Activated CD8-positive, alpha-beta memory T cell treated with anti-CD3 and anti-CD28 coated beads, Interleukin-2, amount 10 ng/mL, durations not matched to agents 7 days and 5 days (primary cell): ENCODE measurements around the gene RBMS2. TPM values are rescaled to one million over a fixed set of nuclear protein-coding genes. Genes with fewer than 3 reads are reported as not detected.

Experiments
- ATAC-seq: fragments of 150-1000 bp; cut with Tn5 transposase; one replicate; pipeline ENCODE4 v1.10.0; 2021; ENCODE audit warnings: moderate library complexity
- CTCF ChIA-PET: fragments of 350-600 bp; sonication (Branson Sonifier 250); formaldehyde crosslinking; loops from one replicate; lab custom pipeline; 2021; ENCODE audit warnings: antibody characterized with exemption; lab: Charles Lee
- DNase-seq: peaks from one replicate; pipeline ENCODE4 v3.0.0-alpha.2; 2020
- H3K27ac Mint-ChIP-seq: one replicate; pipeline ENCODE4 v1.8.0; 2021; ENCODE audit warnings: mild to moderate bottlenecking, mixed read lengths
- H3K27me3 Mint-ChIP-seq: one replicate; pipeline ENCODE4 v1.8.0; 2021; ENCODE audit warnings: mixed read lengths
- H3K36me3 Mint-ChIP-seq: one replicate; pipeline ENCODE4 v1.8.0; 2021; ENCODE audit warnings: mild to moderate bottlenecking, mixed read lengths
- H3K4me1 Mint-ChIP-seq: one replicate; pipeline ENCODE4 v1.8.0; 2021; ENCODE audit warnings: mixed read lengths
- H3K4me3 Mint-ChIP-seq: one replicate; pipeline ENCODE4 v1.8.0; 2021; ENCODE audit warnings: mild to moderate bottlenecking, moderate library complexity, mixed read lengths
- H3K9me3 Mint-ChIP-seq: one replicate; pipeline ENCODE4 v1.8.0; 2022; ENCODE audit warnings: low read depth, mixed read lengths
- total RNA-seq, 2 experiments: library from RNA; stranded (reverse); gene quantifications; one replicate each; pipeline ENCODE4 v1.2.3, GENCODE V29; 2021

Gene RBMS2
- total RNA-seq, 2 experiments from 2014 or later: 9.3 to 10.0 TPM

DNA sequence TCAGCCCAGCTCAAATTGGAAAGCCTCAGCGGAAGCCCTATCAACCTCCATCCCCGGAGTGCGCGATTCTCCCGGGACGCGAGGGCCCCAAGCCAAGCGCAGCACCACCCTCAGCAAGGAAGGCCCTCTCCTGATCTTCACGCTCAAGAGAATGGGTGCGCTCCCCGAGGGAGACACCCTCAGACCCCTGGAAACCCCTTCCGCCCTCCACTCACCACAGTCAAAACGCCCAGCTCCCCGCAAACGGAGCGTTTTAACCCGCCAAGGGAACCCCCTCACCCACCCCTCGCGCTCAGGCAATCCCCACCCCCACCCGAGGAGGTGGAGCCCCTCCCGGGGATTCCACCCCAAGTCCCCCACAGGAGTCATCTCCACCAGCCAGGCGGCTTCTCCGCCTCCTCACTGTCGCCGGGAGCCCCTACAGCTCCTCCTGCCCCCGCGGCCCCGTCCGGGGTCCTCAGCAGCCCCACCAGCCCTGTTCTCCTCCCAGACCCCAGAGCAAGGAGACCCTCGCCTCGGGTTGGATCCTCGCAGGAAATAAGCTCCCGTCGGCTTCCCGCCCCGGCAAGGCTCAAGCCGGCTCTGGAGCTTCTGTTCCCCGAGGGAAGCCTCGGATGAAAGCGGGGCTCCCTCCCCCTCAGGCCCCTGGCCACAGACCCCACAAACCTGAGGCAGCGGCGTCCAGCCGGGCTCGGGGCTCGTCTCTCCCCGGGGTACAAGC lies 108.0 kb downstream of the RBMS2 start:
- ATAC-seq (peak; percentile 14), DNase-seq (peak; percentile 67)
- CTCF ChIA-PET: interaction anchor here (0.6 to 3.6 kb wide), 12 partner anchors 7 to 501 kb away, joined by 3 to 21 read pairs (median 5); partner anchors contain the start of genes ATP5F1B, ESYT1 and NACA
- Mint-ChIP-seq H3K4me3 (peak overlapping the region; percentile 92), H3K27me3 (no peaks in the 10 kb centered on the region), H3K36me3 (peaks cover 25% of the 10 kb centered on the region), H3K27ac (peak overlapping the region; percentile 93), H3K4me1 (peaks cover 71% of the 10 kb centered on the region), H3K9me3 (no peaks in the 10 kb centered on the region)

DNA sequence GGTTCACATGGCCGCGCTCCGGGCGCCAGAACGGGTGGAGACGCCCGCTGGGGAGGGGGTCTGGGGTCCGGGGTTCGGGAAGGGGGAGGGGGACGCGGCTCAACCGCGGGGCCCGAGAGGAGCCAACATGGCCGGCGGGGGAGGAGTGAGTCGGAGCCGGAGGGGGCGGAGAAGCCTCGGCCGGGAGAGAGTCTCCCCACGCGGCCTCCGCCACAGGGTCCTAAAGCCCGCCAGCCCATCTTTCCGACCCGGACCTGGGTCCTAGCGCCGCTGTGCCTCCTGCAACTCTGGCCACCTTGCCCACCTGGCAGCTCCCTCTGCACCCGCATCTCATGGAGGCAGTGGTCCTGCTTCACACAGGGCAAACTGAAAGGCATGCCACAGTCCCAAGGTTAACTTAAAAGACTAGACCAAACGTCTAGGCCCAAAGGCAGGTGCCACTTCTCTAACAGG lies 108.6 kb downstream of the RBMS2 start, which contains the start of gene BAZ2A:
TSS of gene BAZ2A (minus strand) at position 147 of the 453 bp plus-strand sequence. CDS start 12,796 bp downstream, outside the sequence.
- peaks cover 70% of the 10 kb centered on the region for H3K4me1 Mint-ChIP-seq
- H3K36me3 Mint-ChIP-seq: peaks cover 25% of the 10 kb centered on the region
- peak; percentile 94 for DNase-seq
- no peaks in the 10 kb centered on the region for H3K9me3 Mint-ChIP-seq
- no peaks in the 10 kb centered on the region for H3K27me3 Mint-ChIP-seq
- H3K27ac Mint-ChIP-seq: peak within 1 kb of the TSS; percentile 93
- peak; percentile 77 for ATAC-seq
- CTCF ChIA-PET: interaction anchor here (0.6 to 2.3 kb wide), 4 partner anchors 15 to 97 kb away, joined by 3 to 8 read pairs (median 5); partner anchors contain the start of gene ATP5F1B
- peak within 1 kb of the TSS; percentile 92 for H3K4me3 Mint-ChIP-seq

DNA sequence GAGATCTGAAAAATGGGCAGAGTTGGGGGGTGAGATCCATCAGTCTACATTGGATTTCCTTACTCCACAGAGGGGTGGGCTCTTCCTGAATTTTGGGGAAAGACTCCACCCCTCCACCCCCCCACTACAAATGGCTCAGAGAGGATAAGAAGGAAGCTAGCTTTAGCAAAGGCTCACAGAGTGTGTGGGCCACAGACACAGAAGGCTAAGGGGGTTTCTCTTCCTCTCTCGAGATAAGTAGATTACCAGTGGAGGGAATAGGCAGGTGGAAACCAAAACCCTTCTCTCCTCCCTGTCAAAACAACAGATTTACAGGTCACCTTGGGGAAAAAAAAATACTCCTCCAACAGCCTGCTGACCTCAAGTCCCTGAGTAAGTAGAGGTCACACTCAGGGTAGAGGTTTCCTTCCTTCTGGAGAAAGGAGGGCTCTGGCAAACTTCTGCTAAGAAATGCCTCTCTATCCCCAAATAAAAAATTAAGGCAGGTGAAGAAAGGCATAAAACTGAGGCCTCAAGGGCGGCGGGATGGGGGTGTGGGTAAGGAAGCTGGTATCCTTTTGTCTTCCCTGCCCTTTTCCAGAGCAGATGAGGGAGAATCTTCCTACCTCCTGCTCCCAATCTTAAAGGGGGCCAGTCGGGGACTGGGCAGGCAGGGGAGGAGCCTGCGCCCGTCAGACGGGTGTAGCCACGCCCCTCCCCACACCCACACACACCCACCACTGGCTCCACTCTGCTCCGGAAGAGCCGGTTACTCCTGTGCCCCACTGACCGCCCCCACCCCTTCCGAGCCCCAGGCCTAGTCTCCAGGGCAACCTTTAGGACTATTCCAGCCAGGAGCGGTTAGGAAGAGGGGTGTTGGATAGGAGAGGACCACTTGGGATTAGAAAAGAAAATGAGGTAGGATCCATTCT lies 110.4 kb downstream of the RBMS2 start:
- no peaks in the 10 kb centered on the region for H3K9me3 Mint-ChIP-seq
- H3K4me3 Mint-ChIP-seq: peak overlapping the region; percentile 55
- CTCF ChIA-PET: interaction anchor here (1.1 kb wide), 1 partner anchor 118 kb away, joined by 3 read pairs; no protein-coding TSS in a partner anchor
- peak; percentile 22 for ATAC-seq
- H3K4me1 Mint-ChIP-seq: peaks cover 63% of the 10 kb centered on the region
- peaks cover 12% of the 10 kb centered on the region for H3K36me3 Mint-ChIP-seq
- no peaks in the 10 kb centered on the region for H3K27me3 Mint-ChIP-seq
- peak overlapping the region; percentile 81 for H3K27ac Mint-ChIP-seq
- DNase-seq: peak; percentile 81

DNA sequence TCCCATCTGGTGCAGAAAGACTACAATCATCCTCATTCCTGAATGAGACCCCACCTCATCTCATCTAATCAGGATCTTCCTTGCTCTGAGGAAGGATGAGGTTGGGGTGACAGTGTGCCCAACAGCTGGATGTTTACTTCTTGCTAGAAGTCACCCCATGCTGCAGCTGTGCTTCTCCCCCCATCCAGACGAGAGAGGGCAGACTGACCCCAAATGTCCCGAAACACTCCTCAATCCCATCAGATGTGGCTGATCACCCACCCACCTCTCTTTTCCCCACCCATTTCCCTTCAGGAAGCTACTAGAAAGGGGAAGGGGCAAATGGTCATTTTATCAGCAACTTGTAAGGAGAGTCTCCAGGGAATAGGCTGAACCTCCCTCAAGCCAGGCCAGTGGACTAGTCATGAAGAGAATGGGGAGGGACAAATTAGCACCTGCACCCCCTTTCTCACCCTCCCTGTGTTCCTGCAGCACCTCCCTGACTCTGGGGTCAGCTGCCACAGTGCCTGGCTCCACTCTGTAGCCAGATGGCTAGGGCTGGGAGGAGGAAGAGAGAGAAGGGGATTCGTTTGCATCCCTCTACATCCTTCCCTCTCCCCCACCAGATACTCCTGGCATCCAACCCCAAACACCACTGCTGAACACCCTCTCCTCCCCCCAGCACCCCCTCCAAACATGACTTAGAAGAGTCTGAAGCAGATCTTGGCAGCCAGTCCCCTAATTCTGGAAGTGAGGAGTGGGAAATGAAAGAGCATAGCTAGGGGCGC lies 111.3 kb downstream of the RBMS2 start:
- Mint-ChIP-seq H3K27ac (peak overlapping the region; percentile 81), H3K4me1 (peaks cover 64% of the 10 kb centered on the region), H3K27me3 (no peaks in the 10 kb centered on the region), H3K9me3 (no peaks in the 10 kb centered on the region), H3K4me3 (peak overlapping the region; percentile 55), H3K36me3 (peaks cover 15% of the 10 kb centered on the region)
- no peak for ATAC-seq
- DNase-seq: no peak
- CTCF ChIA-PET: interaction anchor here (1.1 kb wide), 1 partner anchor 119 kb away, joined by 3 read pairs; no protein-coding TSS in a partner anchor

DNA sequence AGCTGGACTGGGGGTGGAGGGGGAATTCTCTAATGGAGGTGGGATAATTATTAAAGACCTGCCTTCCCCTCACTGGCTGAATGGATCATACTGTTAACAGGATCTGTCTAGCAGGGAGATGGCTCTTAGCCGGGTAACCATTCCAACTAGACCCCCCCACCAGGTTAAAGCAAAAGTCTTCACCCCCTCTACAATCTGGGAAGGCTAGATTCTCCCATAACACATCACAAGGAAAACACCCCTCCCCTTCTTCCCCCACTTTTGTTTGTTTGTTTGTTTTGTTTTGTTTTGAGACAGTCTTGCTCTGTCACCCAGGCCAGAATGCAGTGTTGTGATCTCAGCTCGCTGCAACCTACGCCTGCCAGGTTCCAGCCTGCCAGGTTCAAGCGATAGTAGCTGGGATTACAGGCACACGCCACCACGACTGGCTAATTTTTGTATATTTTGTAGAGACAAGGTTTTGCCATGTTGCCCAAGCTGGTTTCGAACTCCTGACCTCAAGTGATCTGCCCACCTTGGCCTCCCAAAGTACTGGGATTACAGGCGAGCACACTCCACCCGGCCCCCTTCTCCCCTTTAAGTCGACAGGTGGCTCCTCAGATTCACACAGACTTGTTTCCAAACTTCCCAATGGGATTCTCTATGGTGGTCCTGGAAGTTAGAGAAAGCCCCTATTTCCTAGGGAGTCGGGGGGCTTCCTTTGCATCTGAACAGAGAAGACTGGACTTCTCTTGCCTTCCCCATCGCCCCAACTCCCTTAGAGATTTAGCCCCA lies 112.0 kb downstream of the RBMS2 start:
- ATAC-seq: no peak
- peaks cover 18% of the 10 kb centered on the region for H3K36me3 Mint-ChIP-seq
- CTCF ChIA-PET: interaction anchor here (1.0 to 4.4 kb wide), 4 partner anchors 11 to 119 kb away, joined by 5 to 54 read pairs (median 20); partner anchors contain the start of genes ATP5F1B and RBMS2
- H3K4me3 Mint-ChIP-seq: peak overlapping the region; percentile 82
- no peak for DNase-seq
- peaks cover 62% of the 10 kb centered on the region for H3K4me1 Mint-ChIP-seq
- no peaks in the 10 kb centered on the region for H3K27me3 Mint-ChIP-seq
- no peaks in the 10 kb centered on the region for H3K9me3 Mint-ChIP-seq
- H3K27ac Mint-ChIP-seq: peak overlapping the region; percentile 77

DNA sequence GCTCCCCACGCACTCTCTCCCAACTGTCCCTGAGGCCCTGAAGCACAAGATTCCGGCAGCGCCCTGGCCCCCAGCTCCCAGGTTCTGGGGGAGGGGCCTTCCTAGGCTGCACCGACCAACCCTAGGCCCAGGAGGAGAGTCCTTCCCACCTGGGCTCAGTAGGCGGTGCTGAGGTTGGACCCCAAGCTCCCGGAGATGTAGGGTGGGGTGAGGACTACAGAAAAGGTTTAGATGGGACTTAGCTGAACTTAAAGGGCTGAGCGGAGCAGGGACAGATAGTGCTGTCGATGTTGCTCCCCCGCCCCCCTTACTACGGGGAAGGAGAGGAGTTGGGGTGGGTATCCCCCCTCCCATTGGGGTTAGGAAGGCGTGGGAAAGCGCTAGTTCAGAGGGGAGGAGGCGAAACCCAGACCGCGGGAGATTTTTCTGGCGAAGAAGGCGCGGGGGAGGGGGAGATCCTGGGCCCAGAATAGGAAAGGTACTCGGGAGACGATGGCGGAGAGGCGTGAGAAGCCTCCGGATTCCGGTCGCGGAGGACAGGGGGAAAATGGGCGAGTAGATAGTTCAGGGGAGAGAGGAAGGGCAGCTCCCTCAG lies 112.7 kb downstream of the RBMS2 start:
- H3K27me3 Mint-ChIP-seq: no peaks in the 10 kb centered on the region
- H3K4me3 Mint-ChIP-seq: peak overlapping the region; percentile 82
- peaks cover 65% of the 10 kb centered on the region for H3K4me1 Mint-ChIP-seq
- no peaks in the 10 kb centered on the region for H3K9me3 Mint-ChIP-seq
- CTCF ChIA-PET: interaction anchor here (1.0 to 4.4 kb wide), 8 partner anchors 12 to 122 kb away, joined by 3 to 54 read pairs (median 15); partner anchors contain the start of genes ATP5F1B and RBMS2
- peak overlapping the region; percentile 77 for H3K27ac Mint-ChIP-seq
- ATAC-seq (no peak), DNase-seq (peak; percentile 46)
- H3K36me3 Mint-ChIP-seq: peaks cover 18% of the 10 kb centered on the region

DNA sequence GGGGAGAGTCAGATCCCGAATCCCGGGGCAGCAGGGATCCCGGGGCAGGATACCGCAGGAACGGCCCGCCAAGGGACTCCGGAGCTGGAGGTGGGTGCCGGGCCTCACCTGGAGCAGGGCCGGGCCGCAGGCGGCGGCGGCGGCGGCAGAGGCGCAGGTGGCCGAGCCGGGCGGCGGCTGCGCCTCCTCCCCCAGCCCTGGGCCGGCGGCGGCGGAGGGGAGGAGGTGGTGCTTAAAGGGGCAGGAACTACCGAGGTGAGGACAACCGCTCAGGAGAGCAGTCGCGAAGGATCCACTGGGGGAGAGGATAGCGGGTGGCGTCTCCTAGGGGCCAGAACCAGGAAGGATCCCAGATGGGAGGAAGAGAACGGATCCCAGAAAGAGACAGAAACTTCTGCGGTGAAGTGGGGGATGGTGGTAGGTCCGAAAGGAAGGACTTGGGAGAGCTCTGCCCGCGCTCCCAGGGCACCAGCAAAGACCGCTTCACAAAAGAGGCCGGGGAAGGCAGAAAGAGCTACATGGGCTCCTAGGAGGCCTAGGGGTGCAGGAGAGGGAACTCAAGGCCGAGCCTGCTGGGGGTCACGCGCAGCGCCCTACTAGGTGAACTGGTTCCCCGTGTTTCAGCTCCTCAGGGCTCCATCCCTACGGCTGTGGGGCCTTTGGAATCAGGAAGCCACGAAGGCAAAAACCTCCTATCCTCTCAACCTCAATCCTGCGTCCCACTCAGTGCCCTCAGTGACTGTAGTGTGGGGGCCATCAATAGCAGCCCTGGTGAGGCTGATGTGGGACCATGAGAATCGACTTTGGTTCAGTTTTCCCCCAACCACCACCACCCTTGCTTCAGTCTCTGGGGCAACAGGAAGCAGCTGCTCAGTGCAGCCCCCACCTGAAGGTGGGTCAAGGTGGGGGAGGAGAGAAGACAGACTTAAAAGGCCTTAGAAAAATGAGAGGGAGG lies 113.5 kb downstream of the RBMS2 start:
- peak overlapping the region; percentile 82 for H3K4me3 Mint-ChIP-seq
- CTCF ChIA-PET: interaction anchor here (0.6 to 4.4 kb wide), 24 partner anchors 12 to 605 kb away, joined by 3 to 54 read pairs (median 5); partner anchors contain the start of genes ATP5F1B, NACA, PRIM1 and RBMS2
- DNase-seq (peak; percentile 82), ATAC-seq (peak; percentile 46)
- peak overlapping the region; percentile 87 for H3K27ac Mint-ChIP-seq
- peaks cover 22% of the 10 kb centered on the region for H3K36me3 Mint-ChIP-seq
- H3K9me3 Mint-ChIP-seq: no peaks in the 10 kb centered on the region
- H3K27me3 Mint-ChIP-seq: no peaks in the 10 kb centered on the region
- peaks cover 69% of the 10 kb centered on the region for H3K4me1 Mint-ChIP-seq

DNA sequence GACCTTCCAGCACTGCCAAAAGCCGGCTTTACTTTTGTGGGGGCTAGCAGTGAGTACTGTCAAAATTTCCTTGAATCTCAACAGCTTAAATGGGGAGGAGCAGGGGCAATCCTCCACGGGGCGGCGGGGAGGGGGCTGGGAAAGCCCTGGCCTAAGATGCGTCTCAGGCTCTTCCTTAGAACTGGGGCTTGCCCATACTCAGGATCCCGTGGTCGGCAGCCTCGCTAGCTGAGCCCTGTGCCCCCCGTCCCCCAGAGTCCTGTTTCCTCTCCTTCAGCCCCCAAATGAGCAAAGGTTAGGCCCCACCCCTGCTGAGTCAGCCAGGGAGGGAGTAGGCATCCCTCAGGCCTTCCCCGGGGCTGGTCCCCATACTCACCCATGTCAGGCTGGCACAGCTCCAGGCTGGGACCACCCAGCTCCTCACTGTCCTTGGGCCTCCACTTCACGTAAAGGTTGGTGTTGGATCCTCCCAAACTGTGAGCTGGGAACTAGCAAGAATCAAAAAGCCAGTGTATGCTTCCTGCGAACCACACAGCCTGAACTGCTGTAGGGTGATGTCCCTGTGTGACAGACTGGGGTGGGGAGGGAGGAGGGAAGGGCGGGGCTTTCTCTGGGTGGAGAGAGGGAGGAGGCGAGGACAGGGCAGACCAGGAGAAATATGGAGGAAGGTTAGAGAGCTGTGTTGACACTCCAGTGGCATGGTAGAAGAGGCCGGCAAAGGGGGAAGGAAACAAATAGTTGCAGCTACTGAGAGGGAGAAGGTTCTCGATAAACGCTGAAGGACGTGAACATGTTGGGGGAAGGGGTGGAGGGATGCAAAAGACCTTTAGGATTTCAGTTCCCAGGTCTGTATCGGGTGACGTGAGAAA lies 114.4 kb downstream of the RBMS2 start:
- Mint-ChIP-seq H3K4me1 (peaks cover 60% of the 10 kb centered on the region), H3K36me3 (peaks cover 26% of the 10 kb centered on the region), H3K4me3 (peak overlapping the region; percentile 82), H3K27me3 (no peaks in the 10 kb centered on the region), H3K9me3 (no peaks in the 10 kb centered on the region), H3K27ac (peak overlapping the region; percentile 87)
- ATAC-seq: peak; percentile 74
- DNase-seq: peak; percentile 95
- CTCF ChIA-PET: interaction anchor here (0.6 to 4.4 kb wide), 43 partner anchors 8 to 604 kb away, joined by 3 to 54 read pairs (median 4); partner anchors contain the start of genes ATP5F1B, GLS2, NACA and PAN2

DNA sequence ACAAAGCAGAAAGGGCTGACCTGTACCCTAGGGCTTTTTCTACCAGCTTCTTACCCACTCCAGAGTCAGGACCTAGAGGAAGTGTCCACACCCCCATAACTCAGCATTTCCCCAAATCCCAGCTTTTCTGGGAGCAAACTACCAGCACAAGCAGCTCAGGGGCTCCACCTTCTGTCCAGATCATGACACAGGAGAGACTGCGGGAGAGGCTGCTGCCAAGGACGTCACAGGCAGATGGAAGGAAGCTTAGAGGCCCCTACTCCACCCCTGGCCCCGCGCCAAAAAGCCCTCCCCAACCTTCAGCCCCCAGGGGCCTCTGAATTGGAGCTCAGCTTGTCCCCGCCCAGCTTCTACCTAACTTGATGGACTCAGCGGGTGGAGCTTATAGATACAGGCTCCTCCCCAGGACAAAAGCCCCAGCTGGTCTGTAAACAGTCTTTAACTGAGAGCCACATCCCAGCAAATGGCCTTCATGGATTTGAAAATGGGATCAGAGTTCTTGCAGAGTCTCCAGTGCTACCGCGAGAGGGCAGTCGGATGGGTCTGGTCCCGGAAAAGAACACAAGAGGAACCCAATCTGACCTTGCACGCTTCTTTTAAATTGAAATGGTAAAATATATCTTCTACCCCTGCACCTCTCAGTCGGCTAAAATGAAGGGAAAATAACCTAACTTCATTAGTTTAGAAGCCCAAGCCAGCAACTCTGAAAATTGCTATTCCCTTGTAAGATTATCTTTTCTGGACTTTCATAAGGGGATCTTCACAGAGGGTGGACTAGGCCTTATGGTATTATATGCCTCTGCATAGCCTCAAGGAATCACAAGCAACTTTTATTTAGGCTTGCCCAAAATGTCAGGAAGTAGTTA lies 115.3 kb downstream of the RBMS2 start:
- no peaks in the 10 kb centered on the region for H3K27me3 Mint-ChIP-seq
- ATAC-seq: peak; percentile 65
- peaks cover 55% of the 10 kb centered on the region for H3K4me1 Mint-ChIP-seq
- DNase-seq: peak; percentile 96
- peak overlapping the region; percentile 87 for H3K27ac Mint-ChIP-seq
- H3K4me3 Mint-ChIP-seq: peak overlapping the region; percentile 82
- peaks cover 28% of the 10 kb centered on the region for H3K36me3 Mint-ChIP-seq
- no peaks in the 10 kb centered on the region for H3K9me3 Mint-ChIP-seq
- CTCF ChIA-PET: interaction anchor here (0.7 to 4.4 kb wide), 37 partner anchors 9 to 603 kb away, joined by 3 to 54 read pairs (median 5); partner anchors contain the start of genes ATP5F1B, GLS2, NACA and PAN2
